ENCODE data around the gene TTC1.

TTC1 gene

DNA sequence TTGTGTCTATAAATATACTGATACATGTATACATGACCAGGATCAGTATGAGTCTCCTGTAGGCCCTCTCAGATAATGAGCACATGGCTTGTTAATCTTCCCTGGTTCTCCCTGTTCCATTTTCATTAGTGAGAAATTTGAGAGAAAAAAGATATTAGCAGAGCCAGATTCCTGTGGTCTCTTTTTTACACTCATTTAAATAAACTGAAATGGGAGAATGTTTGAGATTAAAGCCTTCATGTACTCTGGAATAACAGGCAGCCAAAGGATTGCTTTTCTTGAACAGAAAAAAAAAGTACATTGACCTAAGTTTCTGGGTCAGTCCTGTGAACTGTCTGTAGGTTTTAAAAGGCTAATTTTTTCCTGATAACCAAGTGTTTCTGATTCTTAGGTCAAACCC is 66.1 kb downstream of the TTC1 start:
- TF ChIP-seq, protein P1, sequence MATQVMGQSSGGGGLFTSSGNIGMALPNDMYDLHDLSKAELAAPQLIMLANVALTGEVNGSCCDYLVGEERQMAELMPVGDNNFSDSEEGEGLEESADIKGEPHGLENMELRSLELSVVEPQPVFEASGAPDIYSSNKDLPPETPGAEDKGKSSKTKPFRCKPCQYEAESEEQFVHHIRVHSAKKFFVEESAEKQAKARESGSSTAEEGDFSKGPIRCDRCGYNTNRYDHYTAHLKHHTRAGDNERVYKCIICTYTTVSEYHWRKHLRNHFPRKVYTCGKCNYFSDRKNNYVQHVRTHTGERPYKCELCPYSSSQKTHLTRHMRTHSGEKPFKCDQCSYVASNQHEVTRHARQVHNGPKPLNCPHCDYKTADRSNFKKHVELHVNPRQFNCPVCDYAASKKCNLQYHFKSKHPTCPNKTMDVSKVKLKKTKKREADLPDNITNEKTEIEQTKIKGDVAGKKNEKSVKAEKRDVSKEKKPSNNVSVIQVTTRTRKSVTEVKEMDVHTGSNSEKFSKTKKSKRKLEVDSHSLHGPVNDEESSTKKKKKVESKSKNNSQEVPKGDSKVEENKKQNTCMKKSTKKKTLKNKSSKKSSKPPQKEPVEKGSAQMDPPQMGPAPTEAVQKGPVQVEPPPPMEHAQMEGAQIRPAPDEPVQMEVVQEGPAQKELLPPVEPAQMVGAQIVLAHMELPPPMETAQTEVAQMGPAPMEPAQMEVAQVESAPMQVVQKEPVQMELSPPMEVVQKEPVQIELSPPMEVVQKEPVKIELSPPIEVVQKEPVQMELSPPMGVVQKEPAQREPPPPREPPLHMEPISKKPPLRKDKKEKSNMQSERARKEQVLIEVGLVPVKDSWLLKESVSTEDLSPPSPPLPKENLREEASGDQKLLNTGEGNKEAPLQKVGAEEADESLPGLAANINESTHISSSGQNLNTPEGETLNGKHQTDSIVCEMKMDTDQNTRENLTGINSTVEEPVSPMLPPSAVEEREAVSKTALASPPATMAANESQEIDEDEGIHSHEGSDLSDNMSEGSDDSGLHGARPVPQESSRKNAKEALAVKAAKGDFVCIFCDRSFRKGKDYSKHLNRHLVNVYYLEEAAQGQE (IDR thresholded peaks at IDR 0.05; ENCODE audit: insufficient read depth in 1 of 2, low read depth in 2 of 2, low read length in 2 of 2) = no peak
- TF ChIP-seq POLR2AphosphoS5 (IDR thresholded peaks at IDR 0.05; ENCODE audit: low read depth, low read length) (no peak), SIN3A (IDR thresholded peaks at IDR 0.05; ENCODE audit: borderline replicate concordance, insufficient read depth, low read length) (no peak), TAF1 (IDR thresholded peaks at IDR 0.05; ENCODE audit: borderline replicate concordance, insufficient read depth, low read length) (no peak), FOXP2 (optimal IDR thresholded peaks at IDR 0.05; ENCODE audit: borderline replicate concordance, extremely low read depth, extremely low read length, insufficient read depth) (no peak)

DNA sequence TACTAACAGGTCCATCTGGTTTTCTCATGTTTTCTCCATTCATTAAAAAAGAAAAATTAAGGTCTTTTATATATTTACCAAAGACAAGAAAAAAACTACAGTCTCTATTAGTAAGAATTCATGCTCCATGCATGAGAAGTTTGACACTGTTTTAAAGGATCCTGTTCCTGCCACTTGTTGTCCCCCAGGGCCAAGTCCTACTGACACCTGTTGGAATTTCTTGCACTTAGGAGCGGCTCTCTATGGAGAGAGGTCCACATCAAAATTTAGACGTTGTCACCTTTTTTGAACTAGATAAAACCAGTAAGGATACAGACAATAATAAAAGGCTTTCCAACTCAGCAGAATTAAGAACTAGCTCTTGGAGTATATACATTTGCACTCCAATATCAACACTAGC is 68.1 kb downstream of the TTC1 start:
- TF ChIP-seq FOXP2 (optimal IDR thresholded peaks at IDR 0.05; ENCODE audit: borderline replicate concordance, extremely low read depth, extremely low read length, insufficient read depth) (no peak), SIN3A (IDR thresholded peaks at IDR 0.05; ENCODE audit: borderline replicate concordance, insufficient read depth, low read length) (no peak), POLR2AphosphoS5 (IDR thresholded peaks at IDR 0.05; ENCODE audit: low read depth, low read length) (no peak), TAF1 (IDR thresholded peaks at IDR 0.05; ENCODE audit: borderline replicate concordance, insufficient read depth, low read length) (no peak)
- TF ChIP-seq, protein P1 (IDR thresholded peaks at IDR 0.05; ENCODE audit: insufficient read depth in 1 of 2, low read depth in 2 of 2, low read length in 2 of 2) = no peak

DNA sequence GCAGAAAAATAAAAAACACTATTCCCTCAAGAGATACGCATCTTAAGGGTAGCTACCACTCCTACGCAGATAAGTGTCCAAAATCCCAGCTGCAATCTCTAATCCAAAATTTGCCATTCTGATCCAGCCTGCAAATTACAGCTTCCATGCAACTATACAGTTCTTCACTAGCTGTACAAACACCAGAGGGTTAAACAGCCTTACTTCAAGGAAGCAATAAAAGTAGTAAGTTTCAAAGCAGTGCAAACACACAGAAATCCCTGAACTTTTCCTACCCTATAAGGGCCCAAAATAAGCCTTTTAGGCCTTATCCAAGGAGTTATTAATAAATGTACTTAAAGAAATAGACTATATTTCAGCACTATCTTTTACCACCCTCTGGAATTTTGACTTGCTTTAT is 70.8 kb downstream of the TTC1 start:
- no peak for TF ChIP-seq POLR2AphosphoS5 (IDR thresholded peaks at IDR 0.05; ENCODE audit: low read depth, low read length)
- TF ChIP-seq FOXP2 (optimal IDR thresholded peaks at IDR 0.05; ENCODE audit: borderline replicate concordance, extremely low read depth, extremely low read length, insufficient read depth) = no peak
- TF ChIP-seq, protein P1 (IDR thresholded peaks at IDR 0.05; ENCODE audit: insufficient read depth in 1 of 2, low read depth in 2 of 2, low read length in 2 of 2) = no peak
- no peak for TF ChIP-seq TAF1 (IDR thresholded peaks at IDR 0.05; ENCODE audit: borderline replicate concordance, insufficient read depth, low read length)
- TF ChIP-seq SIN3A (IDR thresholded peaks at IDR 0.05; ENCODE audit: borderline replicate concordance, insufficient read depth, low read length) = no peak

DNA sequence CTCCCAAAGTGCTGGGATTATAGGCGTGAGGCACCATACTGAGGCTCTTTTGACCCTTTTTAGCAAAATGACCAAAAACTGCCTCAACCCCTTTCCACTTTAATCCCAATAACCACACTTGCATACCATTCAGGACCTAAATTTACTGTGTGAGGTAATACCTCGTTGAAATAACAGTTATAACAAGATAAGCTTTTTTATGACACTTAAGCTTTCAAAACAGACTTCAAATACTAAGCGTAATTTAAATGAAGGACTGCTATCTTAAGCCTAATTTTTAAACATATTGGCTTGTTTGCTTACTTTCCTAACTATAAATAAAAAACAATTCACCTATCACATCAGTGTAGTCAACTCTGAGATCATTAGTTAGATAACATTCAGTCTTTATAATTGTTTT is 72.6 kb downstream of the TTC1 start:
- no peak for TF ChIP-seq FOXP2 (optimal IDR thresholded peaks at IDR 0.05; ENCODE audit: borderline replicate concordance, extremely low read depth, extremely low read length, insufficient read depth)
- TF ChIP-seq SIN3A (IDR thresholded peaks at IDR 0.05; ENCODE audit: borderline replicate concordance, insufficient read depth, low read length) = no peak
- TF ChIP-seq POLR2AphosphoS5 (IDR thresholded peaks at IDR 0.05; ENCODE audit: low read depth, low read length) = no peak
- TF ChIP-seq, protein P1 (IDR thresholded peaks at IDR 0.05; ENCODE audit: insufficient read depth in 1 of 2, low read depth in 2 of 2, low read length in 2 of 2) = no peak
- no peak for TF ChIP-seq TAF1 (IDR thresholded peaks at IDR 0.05; ENCODE audit: borderline replicate concordance, insufficient read depth, low read length)
